ENCODE data around the gene NUF2. TPM values are rescaled to one million over a fixed set of nuclear protein-coding genes. Genes with fewer than 3 reads are reported as not detected.

The NUF2 gene
- total and polyA plus RNA-seq, 4 donors, result 0.49 to 2.4 (median 0.85) TPM

DNA sequence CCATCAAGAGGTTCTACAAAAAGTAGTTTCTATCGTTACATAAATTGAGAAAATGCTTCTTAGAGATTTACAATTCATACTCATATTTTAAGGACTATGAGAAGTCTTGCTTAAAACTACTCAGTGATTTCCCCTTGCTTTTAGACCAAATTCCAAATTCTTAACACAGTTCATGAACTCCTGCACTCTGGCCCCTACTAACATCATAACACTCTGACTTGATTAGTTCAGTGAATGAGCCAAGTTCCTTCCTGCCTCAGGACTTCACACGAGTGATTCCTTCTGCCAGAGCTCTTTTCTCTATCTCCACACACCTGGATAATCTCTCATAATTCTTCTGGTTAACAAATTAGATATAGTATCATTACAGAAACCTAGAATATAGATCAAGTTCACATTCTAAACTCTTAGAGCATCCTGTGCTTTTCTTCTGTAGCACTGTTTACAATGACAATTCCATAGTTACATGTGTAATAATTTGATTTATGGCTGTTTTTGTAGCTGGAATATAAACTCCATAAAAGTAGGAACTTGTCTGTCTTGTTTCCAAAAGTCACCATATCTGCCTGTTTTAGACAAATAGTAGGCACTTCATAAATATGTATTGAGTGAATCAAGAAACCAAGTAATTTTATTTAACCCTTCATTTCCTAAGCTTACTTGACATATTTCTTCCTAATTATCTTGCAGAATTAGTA is 59.9 kb downstream of the NUF2 start:
- no peaks in the 10 kb centered on the region for H3K9me3 ChIP-seq (ENCODE audit: control insufficient read depth, low read length)
- H3K4me1 ChIP-seq (ENCODE audit: control insufficient read depth in 1 of 2, insufficient read depth in 2 of 2, low read length in 2 of 2), result no peaks in the 10 kb centered on the region
- no peak overlapping the region for H3K4me3 ChIP-seq (ENCODE audit: low read length in 2 of 2)
- no peaks in the 10 kb centered on the region for H3K36me3 ChIP-seq (ENCODE audit: control insufficient read depth in 1 of 2, insufficient read depth in 2 of 2, low read length in 1 of 2)
- DNase-seq (no peak), ATAC-seq (ENCODE audit: low FRiP score) (no peak)
- no peak overlapping the region for H3K27ac ChIP-seq (ENCODE audit: low read depth in 1 of 2, low read length in 2 of 2)
- intact Hi-C loops (cut with DNase I), result no loop called here
- WGBS, 2 donors, result 15 to 32% methylated on average over 2 of the region's 2 CpGs
- H3K27me3 ChIP-seq (ENCODE audit: control insufficient read depth in 1 of 2, insufficient read depth in 2 of 2, low read length in 1 of 2), result no peaks in the 10 kb centered on the region

DNA sequence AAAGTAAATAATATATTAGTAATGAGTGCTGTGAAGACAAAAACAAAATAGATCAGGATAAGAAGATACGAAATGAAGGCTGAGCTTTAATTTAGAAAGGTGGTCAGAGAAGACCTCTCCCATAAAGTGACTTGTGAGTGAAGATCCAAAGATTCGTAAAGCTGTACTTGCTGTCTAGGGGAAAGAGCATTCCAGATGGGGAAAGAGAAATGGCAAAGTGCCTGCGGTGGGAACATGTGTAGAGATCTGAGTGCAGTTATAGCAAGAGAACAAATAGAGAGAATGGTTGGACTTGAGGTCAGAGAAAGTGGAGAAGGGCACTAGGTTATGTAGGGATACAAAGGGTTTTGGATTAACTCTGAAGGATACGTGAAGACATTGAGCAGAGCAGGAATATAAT is 60.6 kb downstream of the NUF2 start:
- Histone ChIP-seq H3K4me3 (ENCODE audit: low read length in 2 of 2) (no peak overlapping the region), H3K36me3 (ENCODE audit: control insufficient read depth in 1 of 2, insufficient read depth in 2 of 2, low read length in 1 of 2) (no peaks in the 10 kb centered on the region), H3K9me3 (ENCODE audit: control insufficient read depth, low read length) (no peaks in the 10 kb centered on the region), H3K27me3 (ENCODE audit: control insufficient read depth in 1 of 2, insufficient read depth in 2 of 2, low read length in 1 of 2) (no peaks in the 10 kb centered on the region), H3K27ac (ENCODE audit: low read depth in 1 of 2, low read length in 2 of 2) (no peak overlapping the region), H3K4me1 (ENCODE audit: control insufficient read depth in 1 of 2, insufficient read depth in 2 of 2, low read length in 2 of 2) (no peaks in the 10 kb centered on the region)
- DNase-seq (no peak), ATAC-seq (ENCODE audit: low FRiP score) (no peak)
- WGBS, 2 donors, result 59 to 64% methylated on average over 4 of the region's 4 CpGs
- intact Hi-C loops (cut with DNase I), result no loop called here

- intact Hi-C loops (cut with DNase I), result no loop called here
- DNase-seq, result no peak
- no peaks in the 10 kb centered on the region for H3K36me3 ChIP-seq (ENCODE audit: control insufficient read depth in 1 of 2, insufficient read depth in 2 of 2, low read length in 1 of 2)
Measured at GRCh38 chr1:163387146-163387545, 65.4 kb downstream of the NUF2 start.

GRCh38 chr1:163388970-163389369 is 67.2 kb downstream of the NUF2 start:
- no peak for DNase-seq
- ATAC-seq (ENCODE audit: low FRiP score), result no peak
- H3K9me3 ChIP-seq (ENCODE audit: control insufficient read depth, low read length), result no peaks in the 10 kb centered on the region
- H3K4me1 ChIP-seq (ENCODE audit: control insufficient read depth in 1 of 2, insufficient read depth in 2 of 2, low read length in 2 of 2), result no peaks in the 10 kb centered on the region
- H3K36me3 ChIP-seq (ENCODE audit: control insufficient read depth in 1 of 2, insufficient read depth in 2 of 2, low read length in 1 of 2), result no peaks in the 10 kb centered on the region
- no peak overlapping the region for H3K4me3 ChIP-seq (ENCODE audit: low read length in 2 of 2)
- intact Hi-C loops (cut with DNase I), result no loop called here
- WGBS, 2 donors, result 79 to 84% methylated on average over 4 of the region's 4 CpGs
- H3K27ac ChIP-seq (ENCODE audit: low read depth in 1 of 2, low read length in 2 of 2), result no peak overlapping the region
- no peaks in the 10 kb centered on the region for H3K27me3 ChIP-seq (ENCODE audit: control insufficient read depth in 1 of 2, insufficient read depth in 2 of 2, low read length in 1 of 2)

More at GRCh38 chr1:163387146-163387545, 65.4 kb downstream of the NUF2 start:
- Histone ChIP-seq H3K4me1 (ENCODE audit: control insufficient read depth in 1 of 2, insufficient read depth in 2 of 2, low read length in 2 of 2) (no peaks in the 10 kb centered on the region), H3K4me3 (ENCODE audit: low read length in 2 of 2) (no peak overlapping the region), H3K27ac (ENCODE audit: low read depth in 1 of 2, low read length in 2 of 2) (no peak overlapping the region), H3K27me3 (ENCODE audit: control insufficient read depth in 1 of 2, insufficient read depth in 2 of 2, low read length in 1 of 2) (no peaks in the 10 kb centered on the region), H3K9me3 (ENCODE audit: control insufficient read depth, low read length) (no peaks in the 10 kb centered on the region)
- ATAC-seq (ENCODE audit: low FRiP score), result no peak

DNA sequence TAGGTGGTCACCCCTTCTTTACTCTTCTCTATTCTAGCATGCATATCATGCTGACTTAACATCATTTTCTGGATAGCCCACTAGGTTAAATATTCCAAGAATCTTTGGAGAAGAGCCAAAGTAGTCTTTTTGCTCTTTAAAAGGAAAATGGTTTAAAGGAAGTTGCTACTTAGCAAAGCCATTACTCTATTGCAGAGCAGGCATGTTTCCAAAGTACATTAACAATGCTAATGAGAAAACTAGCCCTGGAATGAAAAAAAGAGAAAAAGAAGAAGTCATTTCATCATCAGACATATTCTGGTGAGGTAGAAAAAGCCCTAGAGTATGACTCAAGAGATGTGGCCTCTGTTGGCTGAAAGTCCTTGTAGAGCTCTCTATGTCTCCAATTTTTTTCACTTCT is 74.0 kb downstream of the NUF2 start:
- DNase-seq (no peak), ATAC-seq (ENCODE audit: low FRiP score) (no peak)
- Histone ChIP-seq H3K36me3 (ENCODE audit: control insufficient read depth in 1 of 2, insufficient read depth in 2 of 2, low read length in 1 of 2) (no peaks in the 10 kb centered on the region), H3K27me3 (ENCODE audit: control insufficient read depth in 1 of 2, insufficient read depth in 2 of 2, low read length in 1 of 2) (peaks cover 0 to 2% of the 10 kb centered on the region in 2 donors), H3K9me3 (ENCODE audit: control insufficient read depth, low read length) (no peaks in the 10 kb centered on the region), H3K4me3 (ENCODE audit: low read length in 2 of 2) (no peak overlapping the region), H3K4me1 (ENCODE audit: control insufficient read depth in 1 of 2, insufficient read depth in 2 of 2, low read length in 2 of 2) (no peaks in the 10 kb centered on the region), H3K27ac (ENCODE audit: low read depth in 1 of 2, low read length in 2 of 2) (no peak overlapping the region)
- intact Hi-C loops (cut with DNase I), result no loop called here

- no peak overlapping the region for H3K4me3 ChIP-seq (ENCODE audit: low read length in 2 of 2)
- ATAC-seq (ENCODE audit: low FRiP score) (no peak), DNase-seq (no peak)
- H3K9me3 ChIP-seq (ENCODE audit: control insufficient read depth, low read length), result no peaks in the 10 kb centered on the region
- H3K27me3 ChIP-seq (ENCODE audit: control insufficient read depth in 1 of 2, insufficient read depth in 2 of 2, low read length in 1 of 2), result peaks cover 0 to 2% of the 10 kb centered on the region in 2 donors
- 50 to 51% methylated on average over 4 of the region's 4 CpGs for WGBS, 2 donors
- H3K27ac ChIP-seq (ENCODE audit: low read depth in 1 of 2, low read length in 2 of 2), result no peak overlapping the region
- intact Hi-C loops (cut with DNase I), result no loop called here
- no peaks in the 10 kb centered on the region for H3K4me1 ChIP-seq (ENCODE audit: control insufficient read depth in 1 of 2, insufficient read depth in 2 of 2, low read length in 2 of 2)
- no peaks in the 10 kb centered on the region for H3K36me3 ChIP-seq (ENCODE audit: control insufficient read depth in 1 of 2, insufficient read depth in 2 of 2, low read length in 1 of 2)
Measured at GRCh38 chr1:163397451-163398200, 75.9 kb downstream of the NUF2 start.

DNA sequence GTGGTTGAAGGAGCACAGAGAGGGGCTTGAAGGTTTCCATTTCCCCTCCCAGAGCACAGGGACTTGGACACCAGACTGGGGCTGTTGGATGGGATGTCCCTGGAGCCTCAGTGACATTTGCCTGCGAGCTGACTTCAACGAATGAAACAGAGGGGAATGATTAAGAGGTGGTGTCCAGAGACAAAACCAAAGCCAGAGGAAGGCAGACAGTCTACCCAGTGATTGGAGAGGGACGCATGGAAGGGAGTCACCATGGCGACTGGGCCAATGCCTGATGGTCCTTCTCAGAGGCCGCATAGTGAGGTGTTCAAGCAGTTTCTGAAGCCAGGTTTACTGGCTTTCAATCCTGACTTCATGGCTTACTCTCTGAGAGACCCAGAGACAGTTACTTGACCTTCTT is 77.2 kb downstream of the NUF2 start:
- Histone ChIP-seq H3K4me1 (ENCODE audit: control insufficient read depth in 1 of 2, insufficient read depth in 2 of 2, low read length in 2 of 2) (no peaks in the 10 kb centered on the region), H3K4me3 (ENCODE audit: low read length in 2 of 2) (no peak overlapping the region), H3K9me3 (ENCODE audit: control insufficient read depth, low read length) (no peaks in the 10 kb centered on the region), H3K27me3 (ENCODE audit: control insufficient read depth in 1 of 2, insufficient read depth in 2 of 2, low read length in 1 of 2) (peaks cover 0 to 2% of the 10 kb centered on the region in 2 donors), H3K27ac (ENCODE audit: low read depth in 1 of 2, low read length in 2 of 2) (no peak overlapping the region), H3K36me3 (ENCODE audit: control insufficient read depth in 1 of 2, insufficient read depth in 2 of 2, low read length in 1 of 2) (no peaks in the 10 kb centered on the region)
- intact Hi-C loops (cut with DNase I), result no loop called here
- no peak for ATAC-seq (ENCODE audit: low FRiP score)
- no peak for DNase-seq
- 89 to 95% methylated on average over 5 of the region's 5 CpGs for WGBS, 2 donors

- 26 to 37% methylated on average over 9 of the region's 9 CpGs for WGBS, 2 donors
- no peak overlapping the region for H3K4me3 ChIP-seq (ENCODE audit: low read length in 2 of 2)
- DNase-seq (no peak), ATAC-seq (ENCODE audit: low FRiP score) (no peak)
- intact Hi-C loops (cut with DNase I), result no loop called here
- no peaks in the 10 kb centered on the region for H3K36me3 ChIP-seq (ENCODE audit: control insufficient read depth in 1 of 2, insufficient read depth in 2 of 2, low read length in 1 of 2)
- no peaks in the 10 kb centered on the region for H3K4me1 ChIP-seq (ENCODE audit: control insufficient read depth in 1 of 2, insufficient read depth in 2 of 2, low read length in 2 of 2)
- no peak overlapping the region for H3K27ac ChIP-seq (ENCODE audit: low read depth in 1 of 2, low read length in 2 of 2)
- no peaks in the 10 kb centered on the region for H3K9me3 ChIP-seq (ENCODE audit: control insufficient read depth, low read length)
- H3K27me3 ChIP-seq (ENCODE audit: control insufficient read depth in 1 of 2, insufficient read depth in 2 of 2, low read length in 1 of 2), result peaks cover 0 to 2% of the 10 kb centered on the region in 2 donors
Measured at GRCh38 chr1:163399976-163400601, 78.3 kb downstream of the NUF2 start.

GRCh38 chr1:163401211-163401610 is 79.5 kb downstream of the NUF2 start:
- Histone ChIP-seq H3K36me3 (ENCODE audit: control insufficient read depth in 1 of 2, insufficient read depth in 2 of 2, low read length in 1 of 2) (no peaks in the 10 kb centered on the region), H3K4me3 (ENCODE audit: low read length in 2 of 2) (no peak overlapping the region), H3K9me3 (ENCODE audit: control insufficient read depth, low read length) (no peaks in the 10 kb centered on the region), H3K27ac (ENCODE audit: low read depth in 1 of 2, low read length in 2 of 2) (no peak overlapping the region), H3K27me3 (ENCODE audit: control insufficient read depth in 1 of 2, insufficient read depth in 2 of 2, low read length in 1 of 2) (peaks cover 0 to 2% of the 10 kb centered on the region in 2 donors), H3K4me1 (ENCODE audit: control insufficient read depth in 1 of 2, insufficient read depth in 2 of 2, low read length in 2 of 2) (no peaks in the 10 kb centered on the region)
- intact Hi-C loops (cut with DNase I), result no loop called here
- DNase-seq (no peak), ATAC-seq (ENCODE audit: low FRiP score) (no peak)
- 80% methylated on average over 3 of the region's 3 CpGs for WGBS, 2 donors

Data from aorta (tissue), 5 donors.